Stimulated activated CD4-positive, alpha-beta T cell treated with anti-CD3 and anti-CD28 coated beads, Interleukin-4, amount 100 ng/mL, for 24 hours (primary cell): ENCODE measurements around the gene SMURF2.
"Not testable (repeated sequence)": the region's sequence is repeated elsewhere in the genome, so short reads cannot be mapped to it uniquely, and the experiment has no call there.

Source experiments
- DNase-seq: peaks from one replicate; pipeline ENCODE4 v3.0.0-alpha.2; 2020

The SMURF2 gene

DNA sequence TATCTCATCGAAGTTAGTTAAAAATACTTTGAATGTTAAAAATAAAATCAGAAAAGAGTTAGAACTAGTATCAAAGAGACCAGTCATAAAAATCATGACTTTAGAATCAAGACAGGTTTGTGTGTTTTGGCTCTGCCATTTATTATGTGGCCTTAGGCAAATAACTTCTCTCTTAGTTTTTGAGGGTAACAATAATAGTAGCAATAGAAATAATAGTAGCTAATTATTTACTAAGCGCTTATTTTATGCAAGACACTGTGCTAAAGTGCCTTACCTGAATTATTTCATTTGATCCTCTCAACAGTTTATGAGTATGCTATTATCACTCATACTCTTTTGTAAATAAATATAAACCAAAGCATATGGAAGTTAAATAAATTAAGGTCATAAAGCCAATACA, 77.0 kb downstream of the SMURF2 start:
- DNase-seq, result no peak

DNA sequence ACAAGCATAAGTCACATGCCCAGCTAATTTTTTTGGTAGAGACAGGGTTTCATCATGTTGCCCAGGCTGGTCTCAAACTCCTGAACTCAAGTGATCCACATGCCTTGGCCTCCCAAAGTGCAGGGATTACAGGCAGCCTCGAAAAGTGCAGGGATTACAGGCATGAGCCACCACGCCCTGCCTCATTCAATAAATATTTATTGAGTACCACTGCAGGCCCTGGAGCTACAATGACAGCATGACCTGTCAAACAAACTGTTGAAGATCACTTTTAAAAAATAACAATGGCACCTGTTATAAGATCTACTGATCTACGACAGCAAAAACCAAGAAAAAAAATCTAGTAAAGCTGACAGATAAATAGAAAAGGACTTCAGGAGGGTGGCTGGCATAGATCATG, 79.1 kb downstream of the SMURF2 start:
- no peak for DNase-seq

DNA sequence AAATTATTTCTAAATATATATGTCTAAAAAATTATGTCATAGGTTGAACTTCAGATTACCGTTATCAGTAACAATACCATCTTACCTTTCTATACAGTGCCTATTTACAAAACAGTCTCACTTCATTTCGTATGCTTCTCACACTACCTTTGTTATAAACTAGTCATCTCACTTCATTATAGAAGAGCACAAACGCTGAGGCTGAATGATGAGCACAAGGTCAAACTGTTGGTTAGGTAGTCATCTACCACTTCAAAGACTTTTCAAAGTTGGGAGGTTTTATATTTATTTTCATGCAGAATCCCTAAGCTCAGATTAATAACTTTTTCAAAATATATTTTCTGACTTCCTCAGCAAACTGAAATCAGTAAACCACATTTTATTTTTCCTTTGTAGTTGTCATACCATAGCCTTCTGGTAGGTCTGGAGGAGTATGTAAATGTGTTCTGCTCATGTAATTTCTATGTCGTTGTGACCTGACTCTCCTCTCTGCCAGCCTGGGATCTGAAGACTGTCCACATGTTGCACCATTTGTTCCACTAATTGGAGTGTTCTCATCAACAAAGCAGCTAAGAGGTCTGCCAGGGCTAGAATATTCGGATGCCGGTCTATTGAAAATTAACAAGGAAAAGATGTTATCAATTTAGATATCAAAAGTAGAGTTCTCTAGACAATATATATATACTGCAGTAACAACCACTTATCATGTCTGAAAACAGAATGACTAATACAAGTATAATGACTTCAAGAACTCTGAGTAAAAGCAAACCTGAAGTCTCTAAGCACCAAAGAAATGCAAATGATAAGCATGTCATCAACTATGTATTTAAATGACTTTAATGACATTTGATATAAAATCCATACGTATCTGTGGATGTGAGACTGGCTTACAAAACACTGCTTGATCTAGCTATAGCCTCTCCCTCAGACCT, 81.5 kb downstream of the SMURF2 start:
- peak; percentile 10 for DNase-seq

DNA sequence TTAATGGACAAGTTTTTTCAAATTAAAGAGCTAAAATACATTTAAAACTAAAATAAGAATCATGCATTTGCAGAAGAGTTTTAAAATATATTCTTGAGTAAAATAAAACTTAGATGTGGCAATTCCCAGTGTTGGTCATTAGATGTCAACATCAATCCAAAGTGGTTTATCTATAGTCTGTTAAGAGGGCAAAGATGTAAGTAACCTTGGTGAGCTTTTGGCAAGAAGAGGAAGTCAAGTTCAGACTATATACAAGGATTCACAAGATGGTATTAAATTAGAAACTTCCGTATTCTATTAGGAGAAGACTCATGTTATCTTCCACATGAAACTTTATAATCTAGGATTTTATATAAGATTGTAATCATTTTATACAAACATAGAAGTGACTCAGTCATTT, 82.2 kb downstream of the SMURF2 start:
- DNase-seq, result no peak

DNA sequence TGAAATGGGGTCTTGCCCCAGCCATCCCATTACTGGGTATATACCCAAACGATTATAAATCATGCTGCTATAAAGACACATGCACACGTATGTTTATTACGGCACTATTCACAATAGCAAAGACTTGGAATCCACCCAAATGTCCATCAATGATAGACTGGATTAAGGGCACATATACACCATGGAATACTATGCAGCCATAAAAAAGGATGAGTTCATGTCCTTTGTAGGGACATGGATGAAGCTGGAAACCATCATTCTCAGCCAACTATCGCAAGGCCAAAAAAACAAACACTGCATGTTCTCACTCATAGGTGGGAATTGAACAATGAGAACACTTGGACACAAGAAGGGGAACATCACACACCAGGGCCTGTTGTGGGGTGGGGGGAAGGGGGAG, 85.1 kb downstream of the SMURF2 start:
- DNase-seq, result not testable (repeated sequence)

DNA sequence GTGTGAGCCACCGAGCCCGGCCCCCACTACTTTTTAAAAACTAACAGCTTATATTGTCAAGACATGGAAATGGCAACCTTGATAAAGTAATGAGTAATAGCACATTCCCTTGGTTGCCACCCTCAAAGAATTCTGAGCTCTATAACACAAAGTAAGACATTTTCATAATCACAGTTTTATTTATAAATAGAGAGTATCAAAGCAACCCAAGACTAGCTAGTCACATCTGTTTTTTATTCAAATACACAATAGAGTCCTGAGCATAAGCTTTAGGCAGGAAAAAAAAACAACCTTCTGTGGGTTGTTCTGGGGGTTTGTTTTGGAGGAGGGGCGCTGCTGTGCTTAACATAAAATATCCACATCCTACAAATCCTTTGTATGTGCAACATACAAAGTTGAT, 86.7 kb downstream of the SMURF2 start:
- no peak for DNase-seq

DNA sequence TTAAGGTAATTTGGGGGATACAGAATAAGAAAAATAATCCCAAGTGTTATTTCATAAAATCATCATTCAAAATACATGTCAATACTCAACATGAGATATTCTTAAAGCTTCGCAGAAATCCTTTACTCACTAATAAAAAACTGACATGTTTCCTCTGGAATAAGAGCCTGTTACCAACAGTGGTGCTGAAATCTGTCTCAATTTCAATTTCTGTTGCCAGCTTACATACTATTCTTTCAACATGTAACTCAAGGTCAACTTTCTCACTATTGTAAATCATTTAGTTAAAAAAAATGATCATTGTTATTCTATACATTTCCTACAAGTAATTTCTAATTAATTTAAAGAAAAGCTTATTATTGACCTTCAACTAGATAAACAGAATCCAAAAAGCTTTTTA, 87.5 kb downstream of the SMURF2 start:
- DNase-seq, result no peak

DNA sequence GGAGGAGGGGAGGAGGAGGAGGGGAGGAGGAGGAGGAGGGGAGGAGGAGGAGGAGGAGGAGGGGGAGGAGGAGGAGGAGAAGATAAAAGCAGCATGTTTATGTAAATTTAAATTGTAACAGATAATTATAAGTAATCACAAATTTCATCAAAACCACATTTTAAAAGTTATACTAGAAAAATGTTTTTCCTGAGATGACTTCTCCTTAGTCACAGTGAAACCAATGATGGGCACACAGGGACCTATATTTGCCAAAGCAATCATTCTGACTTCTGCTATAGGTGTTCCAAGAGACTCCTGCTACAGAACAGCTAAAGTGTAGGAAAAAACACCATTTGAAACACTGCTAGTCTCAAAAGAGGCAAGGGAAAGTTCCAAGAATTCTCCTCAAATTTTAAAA, 88.9 kb downstream of the SMURF2 start:
- no peak for DNase-seq

DNA sequence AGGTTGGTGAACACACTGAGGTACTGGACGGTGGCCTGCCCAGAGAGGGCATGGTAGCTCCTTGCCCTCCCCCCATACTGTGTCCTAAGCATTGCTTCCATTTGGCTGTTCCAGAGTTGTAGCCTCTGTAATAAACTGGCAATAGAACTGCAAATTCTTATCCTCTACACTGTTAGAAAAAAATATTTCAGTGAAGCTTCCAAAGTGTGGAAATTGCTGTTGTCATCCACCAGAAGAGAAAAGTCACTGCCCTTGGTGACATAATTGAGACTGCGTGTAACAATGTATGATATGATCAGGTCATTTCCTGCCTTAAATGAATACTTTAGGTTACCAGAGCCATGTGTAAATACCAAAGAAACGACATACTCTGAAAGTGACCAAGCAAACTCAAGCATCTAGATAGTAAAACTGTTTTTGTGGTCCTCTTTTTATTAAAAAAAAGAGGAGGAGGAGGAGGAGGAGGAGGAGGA, 89.4 kb downstream of the SMURF2 start:
- DNase-seq, result no peak

DNA sequence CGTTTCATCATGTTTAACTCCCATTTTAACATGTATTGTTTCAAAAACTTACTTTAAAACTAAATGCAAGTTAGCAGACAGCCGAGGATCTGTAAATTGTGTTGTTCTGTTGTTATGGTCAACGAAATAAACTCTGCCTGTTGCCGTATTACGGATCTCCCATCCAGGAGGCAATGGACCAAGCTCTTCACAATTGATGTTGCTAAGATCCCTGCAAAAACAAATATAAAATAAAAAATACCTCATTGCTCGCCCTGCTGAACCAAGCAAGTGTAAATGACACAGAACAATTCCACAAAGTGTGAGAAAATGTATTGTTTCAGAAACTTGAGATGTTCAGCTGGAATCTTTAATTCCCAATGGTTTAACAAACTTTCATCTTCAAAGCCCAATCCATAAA, 90.4 kb downstream of the SMURF2 start:
- no peak for DNase-seq

DNA sequence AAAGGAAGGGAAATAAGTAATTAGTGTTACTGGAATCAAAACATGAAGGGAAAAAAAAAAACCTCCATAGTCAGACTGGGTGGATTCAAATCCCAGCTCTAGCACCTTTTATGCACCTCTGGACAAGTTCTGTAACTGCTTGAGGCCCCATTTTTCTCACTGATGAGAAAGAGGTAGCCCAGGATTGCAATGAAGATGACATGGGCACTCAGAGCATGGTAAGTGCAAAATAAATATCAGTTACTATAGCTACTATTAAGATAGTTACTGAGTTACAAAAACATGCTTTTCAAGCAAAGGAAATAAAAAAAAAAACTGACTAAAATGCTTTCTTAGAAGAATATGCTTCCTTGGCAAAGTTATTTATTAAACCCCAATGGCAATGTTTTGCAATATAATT, 96.5 kb downstream of the SMURF2 start:
- DNase-seq, result no peak

DNA sequence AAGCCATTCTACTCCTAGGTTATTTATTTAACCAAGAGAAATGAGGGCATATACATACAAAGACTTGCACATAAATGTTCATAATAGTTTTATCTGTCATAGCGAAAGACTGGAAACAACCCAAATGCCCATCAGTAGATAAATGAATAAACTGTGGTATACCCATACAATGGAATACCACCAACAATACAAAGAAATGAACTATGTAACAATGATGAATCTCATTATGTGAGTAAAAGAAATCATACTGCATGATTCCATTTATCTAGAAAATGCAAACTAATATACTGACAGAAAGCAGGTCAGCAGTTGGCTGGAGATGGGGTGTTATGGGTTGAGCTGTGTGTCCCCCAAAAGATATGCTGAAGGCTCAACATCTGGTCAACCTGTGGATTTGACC, 98.0 kb downstream of the SMURF2 start:
- DNase-seq, result no peak

DNA sequence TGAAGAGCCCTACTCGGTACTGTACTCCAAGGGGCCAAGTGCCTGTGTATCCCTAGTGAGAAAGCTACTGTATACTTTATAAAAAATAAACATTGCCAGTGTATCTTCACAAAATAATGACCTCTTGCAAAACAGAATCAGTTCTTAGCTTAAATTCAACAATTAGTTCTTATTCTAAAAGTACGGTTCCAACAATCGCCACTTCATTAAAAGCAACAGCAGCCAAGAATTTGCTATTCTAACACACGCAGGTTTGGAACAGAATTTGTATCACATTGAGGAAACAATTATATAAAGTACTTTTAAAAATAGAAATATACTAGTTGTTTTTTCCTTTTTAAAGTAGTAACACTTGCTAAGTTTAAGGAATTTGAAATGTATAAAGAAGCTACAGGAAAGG, 106.8 kb downstream of the SMURF2 start:
- no peak for DNase-seq

DNA sequence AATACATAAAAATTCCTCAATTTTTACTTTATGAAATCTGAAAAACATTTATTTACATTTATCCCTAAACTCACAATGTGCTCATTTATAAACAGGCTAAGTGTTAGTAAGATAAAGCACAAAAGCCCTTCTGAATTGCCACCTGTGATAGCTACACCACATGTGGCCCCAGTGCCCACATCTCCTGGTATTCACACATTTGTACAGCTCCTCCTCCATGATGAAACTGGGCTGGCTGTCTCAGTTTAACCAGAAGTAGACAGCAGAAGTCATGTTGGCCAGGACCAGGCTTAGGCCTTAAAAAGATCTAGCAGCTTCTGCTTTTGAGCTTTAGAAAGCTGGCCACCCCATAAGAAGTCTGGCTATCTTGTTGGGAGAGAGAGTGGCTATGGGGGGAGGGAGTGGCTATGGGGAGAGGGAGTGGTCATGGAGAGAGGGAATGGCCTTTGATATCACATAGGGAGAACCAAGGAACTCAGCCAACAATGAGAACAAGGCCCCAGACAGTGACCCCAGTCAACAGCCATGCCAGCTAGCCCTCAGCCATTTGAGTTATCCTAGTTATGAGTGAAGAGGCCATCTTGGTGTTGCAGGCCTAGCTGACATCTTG, 108.0 kb downstream of the SMURF2 start:
- no peak for DNase-seq

DNA sequence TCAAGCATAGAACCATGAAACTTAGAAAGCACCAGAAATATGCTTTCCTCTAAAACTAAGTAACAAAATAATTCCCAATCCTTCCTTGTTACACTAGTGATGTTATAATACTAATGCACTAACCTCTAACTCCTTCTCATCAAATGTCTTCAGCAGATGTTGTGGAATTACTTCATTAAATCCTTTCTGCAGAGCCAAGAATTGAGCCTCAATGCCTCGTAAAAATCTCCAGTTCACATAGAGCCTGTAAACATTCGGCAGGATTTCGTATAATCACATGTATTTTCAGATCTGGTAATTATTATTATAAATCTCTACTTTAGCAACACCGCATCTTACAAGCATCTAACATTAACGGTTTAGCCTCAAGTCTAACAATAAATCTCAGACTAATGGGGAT, 110.6 kb downstream of the SMURF2 start:
- no peak for DNase-seq

DNA sequence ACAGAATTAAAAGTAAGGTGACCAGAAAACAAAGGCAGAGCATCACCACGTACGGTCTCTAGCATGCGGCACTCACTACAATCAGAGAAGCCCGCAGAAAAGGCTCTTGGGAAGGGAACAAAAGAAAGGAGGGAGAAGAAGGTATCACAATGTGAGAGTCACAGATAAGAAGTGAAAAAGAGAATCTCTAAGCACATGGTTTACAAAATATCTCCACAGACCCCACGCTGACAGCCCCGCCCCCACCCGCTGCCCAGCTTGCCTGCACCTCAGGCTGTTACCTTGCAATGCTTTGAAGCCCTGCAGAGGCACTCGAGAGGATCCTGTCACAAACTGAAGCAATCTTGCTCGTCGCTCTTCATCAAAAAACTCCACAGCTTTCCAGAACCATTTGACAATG, 114.8 kb downstream of the SMURF2 start:
- DNase-seq, result no peak

DNA sequence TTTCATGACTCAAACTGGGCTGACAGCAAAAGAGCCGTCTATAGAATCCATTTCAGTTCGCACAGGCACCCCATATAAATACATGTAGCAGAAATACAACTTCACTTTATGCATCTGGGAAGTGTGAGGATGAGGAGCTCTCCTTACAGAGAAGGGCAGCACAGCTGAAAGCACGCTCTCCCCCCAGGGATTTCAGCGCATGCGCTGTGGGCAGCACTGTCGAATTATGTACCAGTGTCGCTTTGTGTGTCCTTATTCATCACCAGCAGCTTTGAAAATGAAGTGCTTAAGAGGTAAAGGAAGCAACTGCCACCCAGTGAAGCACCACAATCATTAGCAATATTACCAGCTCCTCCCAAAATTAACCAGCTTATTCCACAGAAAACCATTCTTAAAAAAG, 115.4 kb downstream of the SMURF2 start:
- no peak for DNase-seq

DNA sequence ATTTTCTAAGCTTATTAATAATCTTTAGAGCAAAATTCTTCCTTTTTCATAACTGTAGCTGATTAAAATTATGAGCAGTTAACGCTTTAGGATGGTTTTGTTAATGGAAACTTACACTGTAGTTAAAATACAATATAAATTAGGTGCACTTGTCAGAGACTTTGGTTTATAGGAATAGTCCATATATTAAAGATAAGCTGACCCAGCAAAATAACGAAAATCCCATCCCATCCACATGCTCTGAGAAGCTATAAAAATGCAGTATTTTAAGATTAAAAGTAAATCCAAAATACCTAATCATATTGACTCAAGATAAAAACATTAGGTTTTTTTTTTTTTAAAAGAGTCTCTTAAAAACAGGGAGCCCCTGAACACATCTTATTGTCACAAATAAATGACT, 117.4 kb downstream of the SMURF2 start:
- no peak for DNase-seq

DNA sequence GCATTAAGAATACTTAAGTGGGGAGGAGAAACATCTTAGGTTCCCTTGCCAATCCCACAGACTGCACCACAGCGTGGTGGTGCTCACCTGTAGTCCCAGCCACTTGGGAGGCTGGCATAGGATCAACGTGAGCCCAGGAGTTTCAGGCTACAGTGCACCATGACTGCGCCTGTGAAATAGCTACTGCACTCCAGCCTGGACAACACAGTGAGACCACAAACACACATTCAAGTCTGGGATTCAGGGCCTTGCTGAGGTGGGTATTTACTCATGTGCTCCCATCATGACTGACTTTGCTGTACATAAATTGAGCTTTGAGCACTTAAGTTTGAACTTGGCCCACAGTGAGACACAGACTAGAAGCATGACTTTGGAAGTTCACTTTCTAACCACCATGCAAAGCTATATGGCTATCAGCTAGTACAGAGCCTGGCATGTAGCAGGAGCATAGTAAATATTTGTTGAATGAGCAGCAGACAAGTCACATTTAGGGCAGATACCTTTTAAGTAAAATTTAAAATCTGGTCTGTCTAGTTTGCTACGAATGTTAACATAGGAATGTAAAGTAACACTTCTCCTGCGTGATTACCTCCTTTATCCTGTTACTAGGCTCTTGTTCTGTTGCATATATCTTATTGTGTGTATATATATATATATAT, 121.9 kb downstream of the SMURF2 start:
- DNase-seq, result no peak

DNA sequence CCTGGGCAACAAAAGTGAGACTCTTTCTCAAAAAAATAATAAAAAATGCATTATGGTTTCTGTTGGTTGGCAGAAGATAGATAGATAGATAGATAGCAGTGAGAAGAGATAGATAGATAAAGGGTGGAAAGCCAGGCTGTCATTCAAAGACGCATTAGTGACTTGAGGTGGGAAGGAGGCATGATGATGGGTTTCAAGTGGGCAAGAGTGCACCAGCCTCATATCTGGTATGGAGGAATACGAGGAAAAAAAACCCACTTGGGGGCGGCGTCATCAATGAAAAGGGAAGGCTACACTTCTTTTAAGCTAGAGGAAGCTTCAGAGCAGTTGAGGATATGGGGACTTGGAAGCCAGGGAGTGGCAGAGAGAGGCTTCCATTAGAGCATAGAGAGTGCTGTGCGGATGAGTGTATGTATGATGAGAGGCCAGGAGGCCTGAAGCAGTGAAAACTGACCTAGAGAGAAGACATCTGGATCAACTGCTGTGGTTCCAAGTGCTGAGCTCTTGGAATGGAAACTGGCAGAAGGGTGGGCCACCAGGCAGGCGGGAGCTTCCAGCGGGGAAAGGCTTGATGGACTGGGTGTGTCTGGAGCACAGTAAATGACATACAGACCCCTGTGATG, 123.5 kb downstream of the SMURF2 start:
- DNase-seq, result no peak

DNA sequence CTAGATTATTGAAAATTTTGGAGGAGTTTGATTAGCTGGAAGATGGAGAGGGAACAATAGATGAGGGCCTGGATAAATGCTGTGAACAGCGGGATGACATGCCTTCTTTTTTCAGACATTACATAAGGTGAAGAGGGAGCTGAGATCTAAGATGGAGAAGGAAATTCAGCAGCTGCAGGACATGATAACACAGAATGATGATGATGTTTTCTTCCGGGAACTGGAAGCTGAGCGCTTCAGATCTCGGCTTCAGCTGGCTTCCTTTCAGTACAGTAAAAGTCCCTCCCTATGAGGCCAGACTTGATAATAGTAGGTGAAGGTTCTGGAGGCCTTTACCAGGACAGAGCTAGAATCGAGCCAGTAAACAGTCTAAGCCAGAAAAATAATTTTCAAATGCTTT, 124.6 kb downstream of the SMURF2 start:
- no peak for DNase-seq

DNA sequence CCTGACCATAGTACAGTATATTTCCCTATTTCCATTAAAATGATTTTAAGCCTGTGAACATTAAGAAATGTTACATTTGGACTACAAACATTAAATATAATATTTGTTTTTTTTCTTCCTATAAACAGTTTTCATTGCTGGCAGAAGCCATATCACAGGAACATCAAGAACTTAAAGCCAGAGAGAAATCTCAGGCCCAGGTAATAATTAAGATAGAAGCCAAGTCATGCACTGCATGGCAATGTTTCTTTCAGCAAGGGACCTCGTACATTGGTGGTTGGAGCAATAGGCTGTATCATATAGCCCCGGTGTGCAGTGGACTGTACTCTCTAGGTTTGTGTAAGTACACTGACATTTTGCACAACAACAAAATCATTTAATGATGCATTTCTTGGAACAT, 125.2 kb downstream of the SMURF2 start:
- no peak for DNase-seq

DNA sequence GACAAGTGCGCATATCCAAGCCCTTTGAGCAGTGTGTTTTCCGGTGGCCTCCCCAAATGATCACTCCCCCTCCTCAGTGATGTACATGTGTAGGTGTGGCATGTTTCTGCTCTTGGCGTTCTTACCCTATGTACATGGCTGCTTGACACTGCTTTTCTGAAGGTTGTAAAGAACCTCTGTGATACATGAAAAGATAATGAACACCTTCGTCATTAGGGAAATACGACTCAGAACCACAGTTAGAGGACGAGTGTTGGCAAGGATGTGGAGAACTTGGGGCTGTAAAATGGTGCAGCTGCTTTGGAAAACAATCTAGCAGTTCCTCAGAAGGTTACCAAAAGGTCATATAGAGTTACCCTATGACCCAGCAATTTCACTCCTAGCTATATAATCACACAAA, 126.8 kb downstream of the SMURF2 start:
- no peak for DNase-seq

DNA sequence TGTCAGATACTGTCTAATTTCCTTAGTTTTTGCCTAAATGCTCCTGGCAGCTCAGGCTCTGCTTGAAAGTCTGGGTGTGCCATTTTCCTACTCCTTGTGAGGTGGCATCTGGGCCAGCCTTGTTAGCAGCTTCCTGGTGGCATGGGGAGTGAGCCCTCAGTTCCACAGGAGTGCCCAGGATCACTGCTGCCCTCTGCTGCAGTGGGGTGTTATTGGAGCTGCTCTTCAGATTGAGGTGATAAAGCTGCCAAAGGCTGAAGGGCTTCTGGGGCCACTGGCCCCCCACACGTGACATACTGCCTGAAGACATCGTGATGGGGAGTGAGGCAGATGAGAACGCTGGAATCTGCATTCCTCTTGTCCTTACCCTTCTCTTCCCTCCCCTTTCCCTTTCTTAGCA, 127.9 kb downstream of the SMURF2 start:
- DNase-seq, result no peak
